ENCODE results near the gene C3orf85. TPM values are rescaled to one million over a fixed set of nuclear protein-coding genes. Genes with fewer than 3 reads are reported as not detected.

The C3orf85 gene
- total RNA-seq, 5 donors from 2014 or later (not counting 1 experiment from before 2014, with no cell fraction given), result not detected

DNA sequence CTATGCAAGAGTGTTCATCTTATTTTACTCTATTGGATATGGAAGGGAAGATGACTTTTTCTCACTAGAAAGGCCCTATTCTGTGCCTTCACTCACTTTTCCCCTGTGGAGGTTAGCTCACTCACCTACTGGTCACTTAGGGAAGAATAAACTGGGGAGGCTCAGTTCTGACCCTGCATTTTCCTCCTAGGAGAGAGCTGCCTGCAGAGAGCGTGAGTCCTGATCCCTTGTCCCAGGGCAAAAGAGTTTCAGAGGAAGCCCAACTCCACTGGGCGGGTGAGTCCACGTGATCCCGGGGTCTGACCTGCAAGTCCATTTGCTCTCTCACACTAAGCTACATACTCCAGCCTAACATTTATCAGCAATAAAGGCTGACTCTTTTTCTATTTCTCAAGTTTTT lies 26.9 kb upstream of the C3orf85 start:
- Mint-ChIP-seq H3K9me3 (no peaks in the 10 kb centered on the region), H3K27ac (no peak overlapping the region), H3K4me3 (no peak overlapping the region), H3K4me1 (no peaks in the 10 kb centered on the region), H3K36me3 (no peaks in the 10 kb centered on the region), H3K27me3 (peaks cover 18 to 22% of the 10 kb centered on the region in 2 donors)
- 94% methylated on average over 3 of the region's 4 CpGs for WGBS (ENCODE audit: insufficient coverage)
- ChIA-PET POLR2A (no interaction called here), CTCF (no interaction called here)
- Histone ChIP-seq H3K9me3 (no peaks in the 10 kb centered on the region), H3K36me3 (ENCODE audit: control insufficient read depth in 2 of 2, extremely low read depth in 1 of 2, insufficient read depth in 1 of 2, low read length in 1 of 2) (no peaks in the 10 kb centered on the region), H3K4me1 (ENCODE audit: control insufficient read depth in 1 of 2, extremely low read depth in 1 of 2, insufficient read depth in 2 of 2, low read length in 2 of 2) (no peaks in the 10 kb centered on the region), H3K27ac (ENCODE audit: low read length) (no peak overlapping the region), H3K4me3 (ENCODE audit: control insufficient read depth in 1 of 2, extremely low read depth in 1 of 2, low read length in 1 of 2) (no peak overlapping the region), H3K27me3 (replicated peaks in 1 of 2; ENCODE audit: control insufficient read depth in 2 of 2, extremely low read depth in 1 of 2, insufficient read depth in 2 of 2, low read length in 1 of 2) (peaks cover 0 to 2% of the 10 kb centered on the region in 2 experiments)
- DNase-seq (no peak), ATAC-seq (replicated peaks in 1 of 4) (no peak)

DNA sequence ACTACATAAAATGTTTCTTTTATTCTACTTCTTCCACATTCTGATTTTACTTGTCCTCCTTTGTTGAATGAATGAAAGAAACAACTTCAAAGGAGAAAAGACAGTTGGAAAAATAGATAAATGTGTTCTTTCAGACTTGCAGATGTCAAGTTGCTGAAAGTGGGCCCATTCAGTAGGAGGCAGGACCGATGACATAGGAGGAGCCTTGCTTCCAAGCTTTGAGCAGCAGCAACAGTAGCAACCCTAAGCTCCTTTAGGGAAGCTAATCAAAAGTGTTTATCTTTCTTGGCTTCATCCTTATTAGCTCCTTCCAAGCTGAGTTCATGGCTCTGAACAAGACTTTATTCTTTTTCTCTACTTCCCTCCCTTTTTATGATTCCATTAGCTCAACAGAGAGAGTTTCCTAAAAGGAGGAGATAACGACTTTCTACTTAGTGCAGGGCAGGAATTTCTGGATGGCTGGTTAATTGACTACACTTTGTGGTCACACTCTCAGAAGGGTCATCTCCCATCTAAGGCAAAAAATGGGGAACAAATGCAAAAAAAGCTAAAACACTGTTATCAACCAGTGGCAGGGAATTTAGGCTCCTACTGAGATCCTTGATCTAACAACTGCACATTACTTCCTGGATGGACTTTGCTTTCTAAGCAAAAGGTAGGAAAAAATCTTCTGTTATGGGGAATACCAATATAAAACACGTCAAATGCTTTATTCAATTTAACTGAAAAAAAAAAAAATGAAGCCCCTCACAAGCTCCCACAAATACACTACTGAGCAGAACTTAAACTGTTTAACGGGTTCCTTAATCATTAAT lies 23.4 kb upstream of the C3orf85 start:
- Mint-ChIP-seq H3K36me3 (no peaks in the 10 kb centered on the region), H3K4me3 (no peak overlapping the region), H3K4me1 (no peaks in the 10 kb centered on the region), H3K27me3 (peaks cover 8 to 13% of the 10 kb centered on the region in 2 donors), H3K27ac (no peak overlapping the region), H3K9me3 (no peaks in the 10 kb centered on the region)
- peaks cover 0 to 2% of the 10 kb centered on the region in 2 experiments for H3K27me3 ChIP-seq (replicated peaks in 1 of 2; ENCODE audit: control insufficient read depth in 2 of 2, extremely low read depth in 1 of 2, insufficient read depth in 2 of 2, low read length in 1 of 2)
- H3K4me1 ChIP-seq (ENCODE audit: control insufficient read depth in 1 of 2, extremely low read depth in 1 of 2, insufficient read depth in 2 of 2, low read length in 2 of 2), result no peaks in the 10 kb centered on the region
- DNase-seq (no peak), ATAC-seq (replicated peaks in 1 of 4) (no peak)
- POLR2A ChIA-PET, result interaction anchor here in 1 of 2 donors (0.7 kb wide), 1 partner anchor 10 kb away, joined by 3 read pairs; no protein-coding TSS in a partner anchor
- H3K4me3 ChIP-seq (ENCODE audit: control insufficient read depth in 1 of 2, extremely low read depth in 1 of 2, low read length in 1 of 2), result no peak overlapping the region
- H3K9me3 ChIP-seq, result no peaks in the 10 kb centered on the region
- H3K36me3 ChIP-seq (ENCODE audit: control insufficient read depth in 2 of 2, extremely low read depth in 1 of 2, insufficient read depth in 1 of 2, low read length in 1 of 2), result no peaks in the 10 kb centered on the region
- CTCF ChIA-PET, result interaction anchor here (0.9 to 1.0 kb wide), 2 partner anchors 10 to 87 kb away, joined by 3 to 4 read pairs; no protein-coding TSS in a partner anchor
- no peak overlapping the region for H3K27ac ChIP-seq (ENCODE audit: low read length)
- WGBS (ENCODE audit: insufficient coverage), result 80% methylated on average over 1 of the region's 4 CpGs

DNA sequence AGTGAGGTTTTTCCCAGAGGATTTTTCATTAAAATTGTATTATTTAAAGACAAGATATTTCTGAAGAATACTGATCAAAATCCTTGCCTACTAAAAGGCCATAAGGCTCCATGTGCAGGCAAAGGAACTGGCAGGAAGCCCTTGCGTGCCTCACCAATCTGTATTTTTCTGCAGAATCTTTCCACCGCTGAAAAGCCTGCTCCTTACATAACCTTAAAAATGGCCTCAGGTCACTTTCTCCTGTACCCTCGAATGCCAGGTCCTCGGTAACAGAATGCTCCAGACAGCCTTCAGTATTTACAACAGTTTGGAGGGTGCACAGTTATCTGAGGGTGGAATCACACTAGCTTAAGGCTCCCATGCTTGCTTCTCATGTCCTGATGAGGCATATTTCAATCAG lies 21.8 kb upstream of the C3orf85 start:
- no peaks in the 10 kb centered on the region for H3K36me3 Mint-ChIP-seq
- DNase-seq, result no peak
- no peak overlapping the region for H3K4me3 Mint-ChIP-seq
- 100% methylated on average over 2 of the region's 4 CpGs for WGBS (ENCODE audit: insufficient coverage)
- no peak overlapping the region for H3K27ac Mint-ChIP-seq
- Histone ChIP-seq H3K27ac (ENCODE audit: low read length) (no peak overlapping the region), H3K4me3 (ENCODE audit: control insufficient read depth in 1 of 2, extremely low read depth in 1 of 2, low read length in 1 of 2) (no peak overlapping the region), H3K9me3 (no peaks in the 10 kb centered on the region), H3K27me3 (replicated peaks in 1 of 2; ENCODE audit: control insufficient read depth in 2 of 2, extremely low read depth in 1 of 2, insufficient read depth in 2 of 2, low read length in 1 of 2) (peaks cover 0 to 2% of the 10 kb centered on the region in 2 experiments), H3K36me3 (ENCODE audit: control insufficient read depth in 2 of 2, extremely low read depth in 1 of 2, insufficient read depth in 1 of 2, low read length in 1 of 2) (no peaks in the 10 kb centered on the region), H3K4me1 (ENCODE audit: control insufficient read depth in 1 of 2, extremely low read depth in 1 of 2, insufficient read depth in 2 of 2, low read length in 2 of 2) (no peaks in the 10 kb centered on the region)
- ATAC-seq (replicated peaks in 1 of 4), result no peak
- no peaks in the 10 kb centered on the region for H3K9me3 Mint-ChIP-seq
- ChIA-PET CTCF (no interaction called here), POLR2A (interaction anchor here in 1 of 2 donors (0.6 kb wide), 1 partner anchor 1618 kb away, joined by 3 read pairs; no protein-coding TSS in a partner anchor)
- peaks cover 7 to 12% of the 10 kb centered on the region in 2 donors for H3K27me3 Mint-ChIP-seq
- no peaks in the 10 kb centered on the region for H3K4me1 Mint-ChIP-seq

DNA sequence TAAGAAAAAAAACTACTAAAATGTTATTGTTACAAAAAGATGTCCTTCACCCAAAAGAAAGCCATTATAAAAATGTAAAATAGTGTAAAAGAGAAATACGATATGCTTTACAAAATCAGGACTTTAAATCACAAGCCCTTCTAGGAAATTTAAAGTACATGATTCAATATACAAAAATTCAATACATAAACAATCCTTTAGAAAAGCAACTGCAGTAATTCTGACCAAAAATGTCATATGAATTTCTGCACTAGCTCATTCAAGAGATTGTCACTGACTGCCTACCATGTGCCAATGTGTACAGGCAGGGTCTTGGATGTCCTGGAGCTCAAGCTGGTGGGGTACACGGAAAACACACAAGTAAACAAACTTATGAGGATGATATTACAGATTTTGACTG lies 21.1 kb upstream of the C3orf85 start:
- Mint-ChIP-seq H3K4me1 (no peaks in the 10 kb centered on the region), H3K4me3 (no peak overlapping the region), H3K27ac (no peak overlapping the region), H3K9me3 (no peaks in the 10 kb centered on the region), H3K36me3 (no peaks in the 10 kb centered on the region), H3K27me3 (peaks cover 4 to 8% of the 10 kb centered on the region in 2 donors)
- ChIA-PET POLR2A (no interaction called here), CTCF (no interaction called here)
- no peak for ATAC-seq (replicated peaks in 1 of 4)
- Histone ChIP-seq H3K9me3 (no peaks in the 10 kb centered on the region), H3K36me3 (ENCODE audit: control insufficient read depth in 2 of 2, extremely low read depth in 1 of 2, insufficient read depth in 1 of 2, low read length in 1 of 2) (no peaks in the 10 kb centered on the region), H3K4me3 (ENCODE audit: control insufficient read depth in 1 of 2, extremely low read depth in 1 of 2, low read length in 1 of 2) (no peak overlapping the region), H3K27ac (ENCODE audit: low read length) (no peak overlapping the region), H3K4me1 (ENCODE audit: control insufficient read depth in 1 of 2, extremely low read depth in 1 of 2, insufficient read depth in 2 of 2, low read length in 2 of 2) (no peaks in the 10 kb centered on the region), H3K27me3 (replicated peaks in 1 of 2; ENCODE audit: control insufficient read depth in 2 of 2, extremely low read depth in 1 of 2, insufficient read depth in 2 of 2, low read length in 1 of 2) (peaks cover 0 to 2% of the 10 kb centered on the region in 2 experiments)
- no peak for DNase-seq
- WGBS (ENCODE audit: insufficient coverage), result 17% methylated on average over 1 of the region's 2 CpGs

DNA sequence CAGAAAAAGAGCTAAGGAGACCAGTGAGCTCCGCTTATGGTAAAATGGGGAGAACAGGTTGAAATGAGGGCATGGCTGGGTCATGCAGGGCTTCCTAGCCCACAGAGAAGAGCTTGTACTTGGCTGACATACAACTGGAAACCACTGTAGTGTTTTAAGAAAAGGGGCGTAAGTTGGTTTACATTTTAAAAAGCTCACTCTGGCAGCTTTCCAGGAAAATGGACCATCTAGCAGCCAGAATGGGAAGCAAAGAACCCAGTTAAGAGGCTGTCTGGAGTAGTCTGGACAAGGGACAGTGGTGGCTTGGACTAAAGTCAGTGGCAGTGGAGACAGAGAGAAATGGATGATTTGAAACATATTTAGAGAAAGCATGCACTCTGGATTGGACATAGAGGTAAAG lies 20.5 kb upstream of the C3orf85 start:
- 89% methylated on average over 2 of the region's 2 CpGs for WGBS (ENCODE audit: insufficient coverage)

DNA sequence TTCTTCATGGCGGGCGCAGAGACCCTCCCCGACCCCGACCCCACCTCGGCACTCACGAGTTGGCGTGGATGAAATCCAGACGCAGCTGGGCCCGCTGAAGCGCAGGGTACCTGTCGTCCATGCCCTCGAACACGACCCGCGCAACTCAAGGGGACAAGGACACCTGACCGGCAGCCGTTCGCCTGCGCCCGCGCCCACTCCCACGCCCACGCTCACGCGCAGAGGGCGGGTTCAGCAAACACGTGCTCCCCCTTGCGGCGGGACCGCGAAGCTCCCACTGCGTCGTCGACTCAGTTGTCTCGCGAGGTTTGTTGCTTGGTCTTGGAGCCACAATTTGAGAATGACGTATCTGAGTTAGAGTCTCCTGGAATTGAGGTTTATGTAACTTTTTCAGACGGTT lies 18.6 kb upstream of the C3orf85 start, which contains the start of gene MORC1:
Gene MORC1 (minus strand): TSS at position 196 of the 400 bp plus-strand sequence. CDS start 75 bp downstream, at position 121.
- no peak within 1 kb of the TSS for H3K4me3 Mint-ChIP-seq
- Histone ChIP-seq H3K4me3 (ENCODE audit: control insufficient read depth in 1 of 2, extremely low read depth in 1 of 2, low read length in 1 of 2) (no peak within 1 kb of the TSS), H3K36me3 (ENCODE audit: control insufficient read depth in 2 of 2, extremely low read depth in 1 of 2, insufficient read depth in 1 of 2, low read length in 1 of 2) (no peaks in the 10 kb centered on the region), H3K27me3 (replicated peaks in 1 of 2; ENCODE audit: control insufficient read depth in 2 of 2, extremely low read depth in 1 of 2, insufficient read depth in 2 of 2, low read length in 1 of 2) (no peaks in the 10 kb centered on the region), H3K27ac (ENCODE audit: low read length) (no peak within 1 kb of the TSS), H3K9me3 (no peaks in the 10 kb centered on the region), H3K4me1 (ENCODE audit: control insufficient read depth in 1 of 2, extremely low read depth in 1 of 2, insufficient read depth in 2 of 2, low read length in 2 of 2) (no peaks in the 10 kb centered on the region)
- ATAC-seq (replicated peaks in 1 of 4) (no peak), DNase-seq (no peak)
- ChIA-PET POLR2A (no interaction called here), CTCF (no interaction called here)
- peaks cover 0 to 4% (median 0%) of the 10 kb centered on the region in 3 donors for H3K9me3 Mint-ChIP-seq
- H3K36me3 Mint-ChIP-seq, result no peaks in the 10 kb centered on the region
- 94% methylated on average over 29 of the region's 38 CpGs for WGBS (ENCODE audit: insufficient coverage)
- no peaks in the 10 kb centered on the region for H3K4me1 Mint-ChIP-seq
- peaks cover 4 to 8% of the 10 kb centered on the region in 2 donors for H3K27me3 Mint-ChIP-seq
- no peak within 1 kb of the TSS for H3K27ac Mint-ChIP-seq

More for the DNA sequence above, 20.5 kb upstream of the C3orf85 start:
- Histone ChIP-seq H3K4me3 (ENCODE audit: control insufficient read depth in 1 of 2, extremely low read depth in 1 of 2, low read length in 1 of 2) (no peak overlapping the region), H3K9me3 (no peaks in the 10 kb centered on the region), H3K4me1 (ENCODE audit: control insufficient read depth in 1 of 2, extremely low read depth in 1 of 2, insufficient read depth in 2 of 2, low read length in 2 of 2) (no peaks in the 10 kb centered on the region), H3K27me3 (replicated peaks in 1 of 2; ENCODE audit: control insufficient read depth in 2 of 2, extremely low read depth in 1 of 2, insufficient read depth in 2 of 2, low read length in 1 of 2) (peaks cover 0 to 2% of the 10 kb centered on the region in 2 experiments), H3K27ac (ENCODE audit: low read length) (no peak overlapping the region), H3K36me3 (ENCODE audit: control insufficient read depth in 2 of 2, extremely low read depth in 1 of 2, insufficient read depth in 1 of 2, low read length in 1 of 2) (no peaks in the 10 kb centered on the region)
- ChIA-PET POLR2A (no interaction called here), CTCF (no interaction called here)
- Mint-ChIP-seq H3K4me1 (no peaks in the 10 kb centered on the region), H3K9me3 (no peaks in the 10 kb centered on the region), H3K4me3 (no peak overlapping the region), H3K27me3 (peaks cover 4 to 8% of the 10 kb centered on the region in 2 donors), H3K27ac (no peak overlapping the region), H3K36me3 (no peaks in the 10 kb centered on the region)
- DNase-seq (no peak), ATAC-seq (replicated peaks in 1 of 4) (no peak)

All from T-cell (primary cell).